Pons (tissue), 1 donor: ENCODE results near the gene TCFL5.

ENCODE experiments used
- DNase-seq: peaks from one replicate; pipeline ENCODE4 v3.0.0-alpha.2; 2016; ENCODE audit warnings: low spot score

TCFL5 gene

DNA sequence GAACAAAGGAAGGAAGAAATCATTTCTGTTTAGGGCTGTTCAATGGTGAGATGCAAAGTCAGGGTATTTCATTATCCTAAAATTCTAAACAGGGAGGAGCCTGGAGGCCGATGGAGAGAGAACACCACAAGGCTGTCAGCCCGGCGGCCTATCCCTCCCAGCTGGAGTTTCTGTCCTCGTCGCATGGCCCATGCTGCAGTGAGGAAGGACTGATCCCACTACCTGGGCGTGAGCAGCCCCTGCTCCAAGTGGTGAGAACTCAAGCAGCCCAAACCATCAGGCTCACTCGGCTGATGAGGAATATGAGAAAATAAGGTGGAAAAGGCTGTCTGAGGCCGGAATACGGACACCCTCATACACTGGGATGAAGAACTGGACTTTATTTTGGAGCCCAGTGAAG lies 33.9 kb upstream of the TCFL5 start:
- no peak for DNase-seq

- DNase-seq: no peak
Observed at GRCh38 chr20:62894261-62894660, 32.6 kb upstream of the TCFL5 start.

GRCh38 chr20:62893700-62894099 lies 32.1 kb upstream of the TCFL5 start:
- DNase-seq: no peak

DNA sequence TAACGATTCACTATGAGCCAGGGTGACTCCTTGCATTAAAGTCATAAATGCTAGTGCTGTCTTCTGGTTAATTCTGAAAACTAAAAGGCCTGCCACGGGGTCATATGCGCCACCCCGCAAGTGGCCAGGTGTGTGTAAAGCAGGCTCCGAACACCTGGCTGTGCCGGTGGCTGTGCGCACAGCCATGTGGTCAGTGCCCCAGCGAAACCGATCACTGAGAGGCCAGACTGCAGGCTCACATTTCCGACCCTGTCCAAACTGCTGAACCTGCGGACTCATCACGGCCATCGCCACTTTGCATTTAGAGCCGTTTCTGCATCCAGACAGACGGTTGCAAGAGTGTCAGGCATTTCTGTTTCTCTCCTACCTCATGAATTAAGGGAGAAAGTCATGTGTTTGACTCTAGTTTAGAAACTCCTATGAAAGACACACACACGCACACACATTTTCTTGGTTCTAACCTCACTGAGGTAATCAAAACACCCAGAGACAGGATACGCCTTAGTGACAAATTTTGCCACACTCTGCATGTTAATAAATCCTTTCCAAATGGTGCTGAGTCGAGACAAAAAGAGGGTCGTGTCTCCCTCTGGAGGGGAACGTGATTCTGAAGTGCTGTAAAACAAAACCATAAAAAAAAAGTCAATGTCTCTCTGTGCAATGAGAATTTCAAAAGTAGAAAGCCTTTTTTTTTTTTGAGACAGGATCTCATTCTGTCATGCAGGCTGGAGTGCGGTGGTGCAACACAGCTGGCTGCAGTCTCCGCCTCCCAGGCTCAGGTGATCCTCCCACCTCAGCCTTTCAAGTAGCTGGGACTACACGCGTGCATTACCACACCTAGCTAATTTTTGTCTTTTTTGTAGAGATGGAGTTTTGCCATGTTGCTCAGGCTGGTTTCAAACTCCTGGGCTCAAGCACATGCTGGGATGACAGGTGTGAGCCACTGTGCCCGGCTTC lies 31.0 kb upstream of the TCFL5 start:
- no peak for DNase-seq

DNA sequence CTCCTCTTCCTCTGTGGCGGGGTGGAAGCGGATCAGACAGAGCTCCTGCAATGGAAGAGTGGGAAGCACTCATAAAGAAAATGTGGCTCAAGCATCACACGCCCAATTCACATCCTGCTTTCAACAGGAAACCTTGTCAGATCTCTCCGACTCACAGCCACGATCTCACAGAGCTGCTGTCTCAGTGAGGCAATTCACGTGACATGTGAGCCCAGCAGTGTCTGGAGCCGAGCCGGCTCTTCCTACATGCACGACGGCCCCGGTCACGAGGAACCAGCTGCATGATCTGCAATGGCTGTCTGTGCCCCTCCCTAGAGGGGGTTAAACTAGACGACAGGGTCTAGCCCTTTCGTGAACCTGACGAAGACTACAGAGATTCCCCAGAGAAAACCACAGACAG lies 29.5 kb upstream of the TCFL5 start:
- no peak for DNase-seq

DNA sequence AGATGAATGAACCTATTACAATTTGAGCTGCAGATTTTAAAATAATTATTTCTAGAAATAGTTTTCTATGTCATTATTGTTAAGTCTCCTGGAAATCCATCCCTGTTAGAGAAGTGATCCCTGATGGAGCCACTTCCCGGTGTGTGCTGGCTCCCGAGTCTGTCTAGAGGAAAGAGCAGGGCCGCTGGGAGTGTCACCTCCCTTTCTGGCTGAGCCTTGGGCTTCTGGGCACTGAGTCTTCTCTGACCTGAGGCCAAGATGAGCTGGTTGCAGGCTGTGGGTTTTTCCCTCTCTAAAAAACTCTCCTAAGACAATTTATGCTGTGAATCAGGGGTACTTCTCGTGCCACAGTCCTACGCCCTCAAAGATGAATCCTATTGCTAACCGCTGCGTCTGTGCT lies 28.8 kb upstream of the TCFL5 start:
- DNase-seq: no peak

GRCh38 chr20:62889871-62890270 lies 28.2 kb upstream of the TCFL5 start:
- no peak for DNase-seq

- DNase-seq: no peak
Observed at GRCh38 chr20:62889411-62889810, 27.8 kb upstream of the TCFL5 start.

DNA sequence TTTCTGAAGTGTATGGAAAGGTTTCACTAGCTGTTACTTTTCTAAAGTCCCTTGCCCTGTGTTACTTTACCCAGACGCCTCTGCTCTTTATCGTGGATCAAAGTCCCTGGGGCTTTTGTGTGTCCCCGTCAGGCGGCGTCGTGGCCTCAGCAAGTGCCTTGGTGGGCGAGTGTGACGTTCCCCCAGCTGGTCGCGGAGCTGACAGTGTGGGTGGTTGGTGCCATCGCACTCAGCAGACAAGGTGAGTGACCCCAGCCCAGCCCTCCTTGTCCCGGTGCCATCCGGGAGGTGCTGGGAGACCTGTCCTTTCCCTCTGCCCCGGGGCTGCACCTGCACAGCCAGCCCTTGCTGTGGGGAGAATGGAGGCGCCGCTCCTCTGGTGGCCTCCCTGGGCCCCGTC lies 27.3 kb upstream of the TCFL5 start:
- DNase-seq: no peak

DNA sequence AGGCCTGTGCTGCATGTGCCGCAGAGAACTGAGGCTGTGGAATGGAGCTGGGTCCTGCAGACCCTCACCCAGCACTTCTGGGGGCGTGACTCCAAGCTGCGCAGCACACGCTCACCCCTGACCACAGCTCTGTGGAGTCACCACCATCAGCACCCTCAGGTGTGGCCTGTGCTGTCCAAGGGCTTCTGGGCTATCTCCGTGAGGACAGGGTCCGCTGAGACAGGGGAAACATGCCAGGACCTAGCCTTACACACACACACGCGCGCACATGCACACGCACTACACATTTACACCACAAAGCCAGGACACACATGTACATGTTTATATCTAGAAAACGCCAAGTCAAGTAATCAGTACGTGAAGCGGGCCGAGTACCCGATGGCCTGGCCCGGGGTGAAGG lies 26.8 kb upstream of the TCFL5 start:
- no peak for DNase-seq

GRCh38 chr20:62887860-62888239 lies 26.2 kb upstream of the TCFL5 start:
- DNase-seq: no peak

- DNase-seq: no peak
Observed at GRCh38 chr20:62887152-62887859, 25.7 kb upstream of the TCFL5 start.

GRCh38 chr20:62886709-62887058 lies 25.1 kb upstream of the TCFL5 start:
- no peak for DNase-seq

GRCh38 chr20:62885896-62886708 lies 24.5 kb upstream of the TCFL5 start:
- DNase-seq: no peak

- DNase-seq: no peak
Observed at GRCh38 chr20:62885046-62885895, 23.6 kb upstream of the TCFL5 start.

GRCh38 chr20:62884556-62884955 lies 22.9 kb upstream of the TCFL5 start:
- no peak for DNase-seq

DNA sequence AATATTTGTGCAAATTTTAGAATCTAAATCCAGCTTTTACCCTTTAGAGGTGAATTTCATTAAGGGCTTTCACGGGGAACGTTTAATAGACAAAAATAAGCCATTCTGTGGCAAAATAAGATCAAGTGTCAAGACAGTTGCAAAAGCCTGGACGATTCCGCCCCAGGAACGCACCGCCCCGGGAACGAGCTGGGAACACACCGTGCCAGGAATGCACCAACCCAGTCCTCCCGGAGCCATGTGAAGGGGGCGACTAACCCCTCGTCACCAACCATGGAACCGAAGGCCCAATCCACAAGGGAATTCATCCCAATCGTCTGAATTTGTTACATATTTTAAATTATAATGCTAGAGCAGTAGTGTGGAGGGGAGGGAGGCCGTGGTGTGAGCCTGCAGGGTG lies 20.8 kb upstream of the TCFL5 start:
- DNase-seq: no peak

- no peak for DNase-seq
Observed at GRCh38 chr20:62881662-62882395, 20.2 kb upstream of the TCFL5 start.

DNA sequence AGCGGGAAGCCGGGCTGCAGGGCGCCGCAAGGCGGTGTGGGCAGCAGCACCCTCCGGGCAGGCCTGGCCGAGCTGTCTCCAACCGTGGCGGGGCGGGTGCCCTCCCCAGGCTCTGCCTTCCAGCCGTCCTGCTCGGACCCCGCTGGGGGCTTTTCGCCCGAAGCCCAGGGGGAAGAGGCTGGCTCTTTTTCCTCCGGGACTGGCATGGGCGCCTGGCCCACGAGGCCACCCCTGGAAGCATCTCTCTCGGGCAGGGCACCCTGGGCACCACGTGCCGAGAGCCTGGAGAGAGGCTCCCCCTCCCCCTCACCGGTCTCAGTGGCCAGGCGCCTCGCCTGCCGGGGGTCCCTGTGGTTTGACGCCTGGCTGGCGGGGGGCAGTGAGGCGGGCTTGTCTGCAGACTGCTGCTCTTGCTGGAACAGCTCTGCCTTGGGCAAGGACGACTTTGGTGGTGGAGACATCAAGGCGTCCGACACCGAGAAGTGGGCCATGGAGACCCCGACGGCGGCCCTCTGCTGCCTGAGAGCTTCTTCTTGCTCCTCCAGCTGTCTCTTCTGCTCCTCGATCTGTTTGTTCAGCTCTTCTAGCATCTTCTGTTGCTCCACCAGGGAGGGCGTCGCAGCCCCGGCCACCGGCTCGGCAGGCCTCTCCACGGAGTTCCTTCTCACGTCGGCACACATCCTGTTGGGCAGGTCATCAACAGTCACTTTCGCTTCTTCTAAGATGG lies 19.5 kb upstream of the TCFL5 start:
- no peak for DNase-seq
